ENCODE data around the gene TMX2.

TMX2 gene

DNA sequence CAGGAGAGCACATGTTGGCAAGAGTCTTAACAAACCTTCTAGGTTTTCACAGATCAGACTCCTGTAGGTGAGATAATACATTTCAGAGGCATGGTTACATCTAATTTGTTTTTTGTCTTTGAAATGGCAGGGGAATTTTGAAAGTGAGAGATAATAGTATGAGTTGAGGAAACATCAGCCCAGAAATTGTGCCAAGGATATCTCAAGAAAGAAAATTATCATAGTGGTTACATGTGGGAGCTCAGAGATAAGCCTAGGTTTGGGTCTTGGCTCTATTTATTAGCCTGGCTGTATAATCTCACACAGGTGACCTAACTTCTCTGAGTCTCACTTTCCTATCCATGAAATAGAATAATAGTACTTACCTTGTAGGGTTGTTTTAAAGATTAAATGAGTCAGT is 38.8 kb downstream of the TMX2 start:
- in situ Hi-C loops (cut with MboI; ENCODE audit: low sequenced_read_pairs, unreplicated experiment) = no loop called here
- TF ChIP-seq CTCF (IDR thresholded peaks at IDR 0.05; ENCODE audit: borderline replicate concordance, control extremely low read depth, extremely low read depth, insufficient read depth, missing control alignments) = no peak
- DNase-seq (ENCODE audit: low spot score) = no peak

DNA sequence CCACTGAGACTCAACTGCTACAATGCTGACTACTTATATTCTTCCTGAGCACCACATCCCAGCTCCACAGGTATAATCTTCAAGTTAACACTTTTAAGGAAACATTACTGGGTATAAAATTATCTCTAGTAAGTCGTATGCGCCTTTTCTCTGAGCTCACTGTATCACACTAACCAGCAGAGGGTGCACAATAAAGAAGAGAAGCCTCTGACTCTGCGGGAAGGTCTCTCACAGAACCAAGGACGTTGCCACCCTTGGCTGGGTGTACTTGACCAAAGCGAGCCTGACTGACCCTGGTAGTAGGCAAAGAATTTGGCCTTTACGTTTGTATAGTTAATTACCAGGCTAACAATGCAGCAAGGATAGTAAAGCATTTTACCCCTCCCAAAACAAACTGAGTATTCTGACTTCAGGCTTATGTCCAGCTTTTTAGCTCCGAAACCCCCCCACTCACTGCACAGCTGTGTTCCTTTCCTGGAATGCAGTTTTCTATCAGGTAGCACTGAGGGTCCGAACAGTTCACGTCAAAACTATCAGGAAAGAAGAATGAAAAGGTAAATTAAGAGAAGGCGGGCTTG is 39.4 kb downstream of the TMX2 start, which contains the start of gene BTBD18:
BTBD18 (minus strand) TSS at position 144 of the 578 bp plus-strand sequence. CDS start 631 bp downstream, outside the sequence.
- DNase-seq (ENCODE audit: low spot score) = peak; percentile 71
- in situ Hi-C loops (cut with MboI; ENCODE audit: low sequenced_read_pairs, unreplicated experiment) = no loop called here
- TF ChIP-seq CTCF (IDR thresholded peaks at IDR 0.05; ENCODE audit: borderline replicate concordance, control extremely low read depth, extremely low read depth, insufficient read depth, missing control alignments) = peak; percentile 43

- in situ Hi-C loops (cut with MboI; ENCODE audit: low sequenced_read_pairs, unreplicated experiment) = no loop called here
- DNase-seq (ENCODE audit: low spot score) = no peak
These were observed 40.6 kb downstream of the TMX2 start for GRCh38 chr11:57752954-57753353.

DNA sequence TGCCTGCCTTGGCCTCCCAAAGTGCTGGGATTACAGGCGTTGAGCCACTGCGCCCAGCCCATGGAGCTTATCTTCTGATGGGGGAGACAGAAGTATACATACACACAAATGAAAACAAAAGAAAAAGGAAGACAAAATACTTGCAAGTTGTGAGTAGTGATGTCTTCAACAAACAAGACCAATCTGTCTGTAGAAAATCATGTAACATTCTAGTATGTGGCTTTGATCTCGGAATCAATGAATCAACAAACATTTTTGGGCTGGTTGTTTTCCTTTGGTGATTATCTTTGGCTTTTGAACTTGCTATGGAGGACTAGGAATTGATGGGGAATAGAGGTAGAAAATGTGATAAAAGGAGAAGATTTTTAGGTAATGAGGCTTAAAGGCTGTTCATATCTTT is 45.8 kb downstream of the TMX2 start:
- DNase-seq (ENCODE audit: low spot score) = no peak
- in situ Hi-C loops (cut with MboI; ENCODE audit: low sequenced_read_pairs, unreplicated experiment) = no loop called here
- no peak for TF ChIP-seq CTCF (IDR thresholded peaks at IDR 0.05; ENCODE audit: borderline replicate concordance, control extremely low read depth, extremely low read depth, insufficient read depth, missing control alignments)

More at GRCh38 chr11:57752954-57753353, 40.6 kb downstream of the TMX2 start:
- no peak for TF ChIP-seq CTCF (IDR thresholded peaks at IDR 0.05; ENCODE audit: borderline replicate concordance, control extremely low read depth, extremely low read depth, insufficient read depth, missing control alignments)

DNA sequence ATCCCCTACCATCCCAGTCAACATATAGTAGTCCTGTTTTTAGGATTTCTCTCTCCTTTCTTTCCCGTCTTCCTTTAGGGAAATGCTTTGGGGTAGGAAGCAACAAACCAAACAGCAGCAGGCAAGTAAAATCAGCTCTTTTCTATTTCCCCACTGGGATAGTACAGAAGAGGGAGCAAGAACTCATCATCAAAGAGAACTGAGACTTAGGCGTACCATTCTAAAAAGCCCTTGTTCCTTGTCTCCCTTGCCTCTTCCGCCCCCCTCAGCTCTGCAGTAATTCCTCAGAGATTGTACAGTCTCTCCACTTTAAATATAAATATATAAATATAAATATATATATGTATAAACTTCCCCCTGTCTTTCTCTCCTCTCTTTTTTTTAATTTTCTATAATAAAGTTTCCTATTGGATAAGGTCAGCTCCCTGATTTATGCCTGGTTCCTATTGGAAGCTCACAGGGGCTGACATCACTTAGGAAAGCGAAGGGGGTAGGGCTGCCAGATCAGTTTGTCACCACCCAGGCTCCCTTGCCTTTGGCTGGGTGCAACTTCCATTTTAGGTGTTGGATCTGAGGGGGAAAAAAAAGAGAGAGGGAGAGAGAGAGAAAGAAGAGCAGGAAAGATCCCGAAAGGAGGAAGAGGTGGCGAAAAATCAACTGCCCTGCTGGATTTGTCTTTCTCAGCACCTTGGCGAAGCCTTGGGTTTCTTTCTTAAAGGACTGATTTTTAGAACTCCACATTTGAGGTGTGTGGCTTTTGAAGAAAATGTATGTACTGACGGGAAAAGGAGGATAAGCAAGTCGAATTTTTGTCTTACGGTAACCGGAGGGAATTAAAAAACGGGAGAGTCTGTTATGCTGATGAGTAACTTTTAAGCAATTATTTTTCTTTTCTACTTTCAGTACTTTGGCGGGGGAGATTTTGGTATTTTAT is 49.2 kb downstream of the TMX2 start, which contains the start of gene CTNND1:
CTNND1 (plus strand) TSS at position 502 of the 934 bp plus-strand sequence. CDS start 29,677 bp downstream, outside the sequence.
- in situ Hi-C loops (cut with MboI; ENCODE audit: low sequenced_read_pairs, unreplicated experiment) = loop anchor here (5.0 kb wide), 1 partner anchor 41 kb away; no protein-coding TSS in a partner anchor
- no peak for TF ChIP-seq CTCF (IDR thresholded peaks at IDR 0.05; ENCODE audit: borderline replicate concordance, control extremely low read depth, extremely low read depth, insufficient read depth, missing control alignments)
- DNase-seq (ENCODE audit: low spot score) = peak; percentile 87

DNA sequence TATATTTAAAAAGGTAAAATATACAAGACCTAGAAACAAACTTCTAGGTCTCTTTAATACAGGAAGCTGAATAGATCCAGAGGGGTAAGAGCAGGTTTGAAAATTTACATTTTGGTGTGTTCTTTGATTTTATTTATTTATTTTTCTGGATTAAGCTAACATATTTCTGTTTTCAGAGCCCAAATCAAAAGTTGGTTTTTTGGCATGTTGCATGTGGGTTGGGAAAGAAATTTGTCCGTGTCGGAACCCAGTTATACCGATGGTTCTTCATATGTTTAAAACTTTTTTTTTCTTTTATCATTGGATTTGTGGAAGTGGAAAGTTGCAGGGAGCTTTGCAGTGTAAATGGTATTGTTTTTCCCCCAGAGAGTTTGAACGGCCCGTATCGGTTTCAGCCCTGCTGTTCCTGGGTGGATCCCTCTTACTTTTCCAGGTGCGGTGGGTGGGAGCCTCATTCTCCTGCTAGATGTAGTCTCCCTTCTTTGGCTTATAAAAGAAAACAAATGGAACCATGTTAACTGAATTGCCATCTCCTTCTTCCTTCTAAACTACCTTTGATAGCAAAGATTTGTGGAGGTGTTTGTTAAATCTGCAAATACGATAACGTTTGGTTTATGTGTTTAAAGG is 50.0 kb downstream of the TMX2 start:
- no peak for TF ChIP-seq CTCF (IDR thresholded peaks at IDR 0.05; ENCODE audit: borderline replicate concordance, control extremely low read depth, extremely low read depth, insufficient read depth, missing control alignments)
- in situ Hi-C loops (cut with MboI; ENCODE audit: low sequenced_read_pairs, unreplicated experiment) = loop anchor here (5.0 kb wide), 1 partner anchor 40 kb away; no protein-coding TSS in a partner anchor
- no peak for DNase-seq (ENCODE audit: low spot score)
